ENCODE data around the gene REXO5.

- no peak for TF ChIP-seq CTCF (IDR thresholded peaks at IDR 0.05)
- no peak for TF ChIP-seq POLR2A (IDR thresholded peaks at IDR 0.05)
These were observed 40.2 kb downstream of the REXO5 start for GRCh38 chr16:20846551-20846950.
